Vagina (tissue), 2 donors: ENCODE measurements around the gene OR52E2.

Experiments
- POLR2A ChIP-seq, 2 donors: fragments of 450-650 bp; IDR thresholded peaks; one replicate each; pipeline ENCODE4 v1.6.1; 2017; ENCODE audit warnings: antibody characterized with exemption in 2 of 2, mild to moderate bottlenecking in 2 of 2, moderate library complexity in 2 of 2
- POLR2AphosphoS5 ChIP-seq, 2 donors: sonication (generic); formaldehyde crosslinking; IDR thresholded peaks; one replicate each; pipeline ENCODE4 v1.9.0; 2017; ENCODE audit warnings: antibody characterized with exemption in 2 of 2, mild to moderate bottlenecking in 2 of 2, low read depth in 1 of 2; ENCODE audit not compliant: insufficient read depth in 1 of 2
- TF ChIP-seq, protein P1 (sequence below), 3 experiments: fragments of 450-650 bp in 2 of 3; fragments of 200-600 bp in 1 of 3; sonication (generic) in 1 of 3; IDR thresholded peaks; one replicate each; pipeline ENCODE4 v1.5.1; 2017 to 2019; ENCODE audit warnings: antibody characterized with exemption in 3 of 3, mild to moderate bottlenecking in 2 of 3, moderate library complexity in 2 of 3

DNA sequence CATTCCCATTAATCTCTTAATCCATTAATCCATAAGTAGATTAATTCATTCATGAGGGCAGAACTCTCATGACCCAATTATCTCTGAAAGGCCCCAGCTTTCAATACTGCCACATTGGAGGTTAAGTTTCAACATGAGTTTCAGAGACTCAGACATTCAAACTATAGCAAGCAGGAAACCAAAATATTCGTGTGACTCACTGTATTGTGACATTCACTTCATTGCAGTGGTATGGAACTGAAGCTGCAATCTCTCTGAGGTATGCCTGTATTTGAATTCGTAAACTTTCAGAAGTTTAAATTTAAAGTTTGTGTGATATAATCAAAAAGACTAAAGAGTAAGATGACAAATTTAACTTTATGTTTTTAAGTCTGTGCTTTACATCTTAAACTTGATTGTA lies 16.0 kb downstream of the OR52E2 start:
- TF ChIP-seq, protein P1, sequence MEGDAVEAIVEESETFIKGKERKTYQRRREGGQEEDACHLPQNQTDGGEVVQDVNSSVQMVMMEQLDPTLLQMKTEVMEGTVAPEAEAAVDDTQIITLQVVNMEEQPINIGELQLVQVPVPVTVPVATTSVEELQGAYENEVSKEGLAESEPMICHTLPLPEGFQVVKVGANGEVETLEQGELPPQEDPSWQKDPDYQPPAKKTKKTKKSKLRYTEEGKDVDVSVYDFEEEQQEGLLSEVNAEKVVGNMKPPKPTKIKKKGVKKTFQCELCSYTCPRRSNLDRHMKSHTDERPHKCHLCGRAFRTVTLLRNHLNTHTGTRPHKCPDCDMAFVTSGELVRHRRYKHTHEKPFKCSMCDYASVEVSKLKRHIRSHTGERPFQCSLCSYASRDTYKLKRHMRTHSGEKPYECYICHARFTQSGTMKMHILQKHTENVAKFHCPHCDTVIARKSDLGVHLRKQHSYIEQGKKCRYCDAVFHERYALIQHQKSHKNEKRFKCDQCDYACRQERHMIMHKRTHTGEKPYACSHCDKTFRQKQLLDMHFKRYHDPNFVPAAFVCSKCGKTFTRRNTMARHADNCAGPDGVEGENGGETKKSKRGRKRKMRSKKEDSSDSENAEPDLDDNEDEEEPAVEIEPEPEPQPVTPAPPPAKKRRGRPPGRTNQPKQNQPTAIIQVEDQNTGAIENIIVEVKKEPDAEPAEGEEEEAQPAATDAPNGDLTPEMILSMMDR (IDR thresholded peaks at IDR 0.05) = no peak
- TF ChIP-seq POLR2A (IDR thresholded peaks at IDR 0.05) = no peak
- no peak for TF ChIP-seq POLR2AphosphoS5 (IDR thresholded peaks at IDR 0.05; ENCODE audit: insufficient read depth in 1 of 2, low read depth in 1 of 2)
